GM19351 (cell line): Measurements from ENCODE around the gene PRODH.
"Not testable (repeated sequence)": the region's sequence is repeated elsewhere in the genome, so short reads cannot be mapped to it uniquely, and the experiment has no call there.

Source experiments
- ATAC-seq: cut with Tn5 transposase; IDR thresholded peaks from one replicate; pipeline ENCODE4 v1.9.1; 2021; ENCODE audit warnings: mild to moderate bottlenecking, moderate library complexity; ENCODE audit not compliant: unreplicated experiment

PRODH gene, protein sequence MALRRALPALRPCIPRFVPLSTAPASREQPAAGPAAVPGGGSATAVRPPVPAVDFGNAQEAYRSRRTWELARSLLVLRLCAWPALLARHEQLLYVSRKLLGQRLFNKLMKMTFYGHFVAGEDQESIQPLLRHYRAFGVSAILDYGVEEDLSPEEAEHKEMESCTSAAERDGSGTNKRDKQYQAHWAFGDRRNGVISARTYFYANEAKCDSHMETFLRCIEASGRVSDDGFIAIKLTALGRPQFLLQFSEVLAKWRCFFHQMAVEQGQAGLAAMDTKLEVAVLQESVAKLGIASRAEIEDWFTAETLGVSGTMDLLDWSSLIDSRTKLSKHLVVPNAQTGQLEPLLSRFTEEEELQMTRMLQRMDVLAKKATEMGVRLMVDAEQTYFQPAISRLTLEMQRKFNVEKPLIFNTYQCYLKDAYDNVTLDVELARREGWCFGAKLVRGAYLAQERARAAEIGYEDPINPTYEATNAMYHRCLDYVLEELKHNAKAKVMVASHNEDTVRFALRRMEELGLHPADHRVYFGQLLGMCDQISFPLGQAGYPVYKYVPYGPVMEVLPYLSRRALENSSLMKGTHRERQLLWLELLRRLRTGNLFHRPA

GRCh38 chr22:18935889-18936529 lies at the start of gene PRODH:
Gene PRODH (minus strand): TSS chr22:18936293. CDS start chr22:18936287, 6 bp downstream.
- ATAC-seq = no peak

- no peak for ATAC-seq
Measured at GRCh38 chr22:18985780-18986179, 49.7 kb upstream of the PRODH start.

DNA sequence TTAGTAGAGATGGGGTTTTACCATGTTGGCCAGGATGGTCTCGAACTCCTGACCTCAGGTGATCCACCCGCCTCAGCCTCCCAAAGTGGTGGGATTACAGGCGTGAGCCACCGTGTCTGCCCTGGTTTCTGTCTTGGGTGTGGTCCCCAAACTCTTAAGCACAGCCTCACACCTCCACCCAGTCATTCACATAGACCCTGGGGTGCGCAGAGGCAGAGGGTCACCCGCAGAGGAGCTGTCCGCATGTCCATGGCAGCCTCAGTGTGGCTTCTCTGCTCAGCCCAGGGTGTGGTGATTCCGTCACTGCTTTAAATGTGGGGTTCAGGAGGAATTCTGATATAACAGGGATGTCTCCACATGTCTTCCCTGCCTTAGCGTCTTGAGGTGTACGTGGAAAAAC lies 48.5 kb upstream of the PRODH start:
- no peak for ATAC-seq

DNA sequence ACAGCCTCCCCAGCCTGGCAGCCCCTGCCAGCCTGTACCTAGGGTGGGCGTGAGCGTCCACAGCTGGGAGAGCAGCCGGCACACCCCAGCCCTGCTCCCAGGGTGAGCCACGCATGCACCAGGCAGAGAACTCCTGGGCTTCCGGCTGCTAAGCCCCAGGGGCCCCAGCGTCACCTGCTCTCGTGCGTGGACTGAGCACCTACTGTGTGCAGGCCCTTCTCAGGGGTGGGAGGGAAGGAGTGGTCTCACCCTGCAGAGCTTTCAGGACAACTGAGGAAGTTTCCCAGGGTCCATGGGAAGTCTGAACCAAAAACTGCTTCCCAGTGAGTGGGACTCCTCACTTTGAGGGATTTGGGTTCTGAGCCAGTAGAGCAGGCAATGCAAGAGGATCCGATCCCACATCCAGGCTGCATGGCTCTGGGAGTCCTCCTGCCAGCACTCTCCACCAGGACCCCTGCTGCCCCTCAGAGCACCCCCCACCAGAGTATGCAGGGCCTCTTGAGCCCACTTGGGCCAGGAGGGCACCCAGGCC lies 47.1 kb upstream of the PRODH start:
- ATAC-seq = no peak

GRCh38 chr22:18980829-18981228 lies 44.7 kb upstream of the PRODH start:
- ATAC-seq = no peak

DNA sequence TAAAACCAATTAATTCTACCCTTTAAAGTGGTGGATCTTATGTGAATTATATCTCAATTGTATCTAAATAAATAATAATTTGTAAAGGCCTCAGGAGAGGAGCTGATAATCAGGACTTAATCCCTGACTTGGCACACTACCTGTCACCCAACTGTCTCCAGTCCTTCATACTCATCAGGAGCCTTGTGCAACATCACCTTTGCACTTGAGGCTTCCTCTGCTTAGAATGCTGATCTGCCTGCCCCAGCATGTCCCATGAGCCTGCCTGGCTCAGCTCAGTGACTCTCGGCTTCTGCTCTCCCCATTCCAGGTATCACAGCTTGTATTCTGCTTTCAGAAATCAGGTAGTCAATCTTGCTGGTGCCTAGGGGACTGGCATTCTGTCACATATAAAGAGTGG lies 43.9 kb upstream of the PRODH start:
- ATAC-seq = no peak

DNA sequence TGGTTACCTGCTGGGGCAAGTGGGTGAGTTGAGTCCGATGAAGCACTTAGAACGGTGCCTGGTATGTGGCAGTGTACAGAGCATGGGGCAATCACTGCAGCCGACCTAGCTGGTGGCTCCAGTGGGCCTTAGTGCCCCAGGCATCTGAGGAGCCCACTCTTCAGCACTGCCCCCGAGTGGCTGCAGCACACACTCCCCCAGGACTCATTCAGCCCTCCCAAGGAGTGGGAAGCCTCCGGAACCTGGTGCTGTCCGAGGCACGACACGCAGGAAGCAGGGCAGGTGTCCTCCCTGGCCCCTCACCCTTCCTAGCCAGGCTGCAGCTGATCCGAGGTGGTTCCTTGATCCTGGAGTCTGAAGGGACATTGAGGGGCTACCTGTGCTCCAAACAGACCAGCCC lies 42.4 kb upstream of the PRODH start:
- no peak for ATAC-seq

- no peak for ATAC-seq
Measured at GRCh38 chr22:18977824-18978425, 41.8 kb upstream of the PRODH start.

DNA sequence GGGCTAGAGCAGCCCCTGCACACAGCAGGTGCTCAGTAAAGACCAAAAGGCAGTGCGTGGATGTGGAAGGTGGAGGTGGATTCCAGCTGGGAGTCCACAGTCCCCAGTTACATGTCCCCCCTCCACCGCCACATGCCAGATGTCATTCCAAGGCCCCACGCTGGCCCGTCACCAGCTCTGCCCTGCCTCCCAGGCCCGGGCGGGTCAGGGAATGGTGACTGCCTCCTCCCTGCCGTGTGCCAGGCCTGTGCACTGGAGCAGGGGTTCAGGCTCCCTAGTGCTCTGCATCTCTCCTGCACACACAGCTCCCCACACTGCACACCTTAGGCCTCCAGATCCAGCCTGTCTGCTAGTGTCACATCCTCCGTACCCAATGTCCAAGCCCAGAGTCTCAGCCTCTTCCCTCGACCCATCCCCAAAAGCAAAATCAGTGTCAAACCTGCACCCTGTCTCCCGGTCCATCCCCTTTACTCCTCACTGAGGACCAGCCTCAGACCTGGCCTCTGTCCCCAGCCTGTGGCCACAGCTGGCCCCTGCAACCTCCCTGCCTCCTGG lies 40.2 kb upstream of the PRODH start:
- no peak for ATAC-seq

GRCh38 chr22:18975434-18976196 lies 39.5 kb upstream of the PRODH start:
- no peak for ATAC-seq

GRCh38 chr22:18974477-18975180 lies 38.5 kb upstream of the PRODH start:
- ATAC-seq = no peak

DNA sequence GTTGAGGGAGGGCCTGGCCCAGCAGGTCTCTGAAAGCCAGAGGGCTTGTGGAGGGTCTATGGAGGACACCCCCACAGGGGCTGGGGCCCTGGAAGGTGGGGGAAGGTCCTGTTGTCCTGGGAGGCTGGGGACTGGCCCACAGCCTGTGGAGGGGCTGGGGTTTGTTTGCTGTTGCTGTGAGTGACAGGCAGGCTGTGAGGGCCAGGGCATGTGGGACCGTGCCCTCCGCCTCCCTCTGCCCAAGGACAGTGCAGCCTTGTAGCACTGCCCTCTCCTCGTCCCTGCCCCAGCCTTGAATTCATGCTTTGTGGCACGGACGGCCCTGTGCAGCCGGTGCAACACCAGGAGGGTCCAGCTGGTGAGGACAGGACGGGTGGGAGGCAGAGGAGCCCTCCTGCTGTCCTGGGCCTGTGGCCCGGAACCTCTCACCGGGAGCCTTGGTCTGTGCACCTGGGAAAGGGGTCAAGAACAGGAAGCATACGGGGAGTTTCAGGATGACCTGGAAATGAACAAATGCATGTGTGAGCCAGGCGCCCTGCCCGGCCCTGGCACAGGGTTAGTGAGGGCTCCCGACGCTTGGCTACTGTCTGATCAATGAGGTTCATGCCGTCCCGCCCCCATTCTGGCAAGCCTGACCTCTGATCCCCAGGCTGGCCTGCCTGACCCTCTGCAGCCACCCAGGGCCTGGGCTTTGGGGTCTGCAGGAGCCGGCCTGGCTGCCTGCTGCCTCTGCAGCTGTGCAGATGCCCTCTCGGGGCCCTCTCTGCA lies 37.4 kb upstream of the PRODH start:
- ATAC-seq = no peak

DNA sequence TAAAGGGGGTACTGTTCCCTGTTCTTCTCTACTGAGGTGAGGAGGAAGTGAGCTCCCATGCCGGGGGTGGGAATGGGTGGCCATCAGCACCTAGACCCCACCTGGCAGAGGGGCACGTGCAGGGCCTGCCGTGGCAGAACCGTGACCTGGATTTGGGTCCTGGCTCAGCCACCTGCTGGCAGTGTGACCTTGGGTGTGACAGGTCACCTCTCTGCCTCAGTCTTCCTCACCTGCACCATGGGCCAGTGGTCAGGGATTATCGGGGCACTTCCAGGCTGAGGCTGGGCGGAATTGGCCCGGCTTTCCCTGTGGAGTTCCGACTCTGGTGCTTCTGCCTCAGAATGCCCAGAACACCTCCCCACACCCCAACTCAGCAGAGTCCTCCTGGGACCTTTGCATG lies 36.5 kb upstream of the PRODH start:
- ATAC-seq = not testable (repeated sequence)

DNA sequence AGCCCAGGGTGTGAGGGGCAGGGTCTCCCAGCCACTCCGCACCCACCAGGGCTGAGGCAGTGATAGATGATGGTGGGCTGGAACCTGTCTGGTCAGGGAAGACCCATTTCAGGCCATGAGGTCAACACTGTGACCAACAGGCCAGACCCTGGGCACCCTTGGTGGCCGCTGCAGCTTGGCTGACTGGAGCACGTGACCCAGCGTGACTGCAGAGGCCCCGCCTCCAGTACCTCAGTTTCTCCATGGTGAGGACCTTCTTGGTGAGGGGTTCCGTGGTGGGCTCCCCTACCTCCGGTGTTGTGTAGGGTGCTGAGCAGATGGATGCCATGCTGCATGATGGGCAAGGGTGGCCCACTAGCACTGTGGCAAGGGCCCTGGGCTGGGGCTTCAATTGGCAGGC lies 35.9 kb upstream of the PRODH start:
- not testable (repeated sequence) for ATAC-seq

- ATAC-seq = no peak
Measured at GRCh38 chr22:18971321-18971751, 35.2 kb upstream of the PRODH start.

DNA sequence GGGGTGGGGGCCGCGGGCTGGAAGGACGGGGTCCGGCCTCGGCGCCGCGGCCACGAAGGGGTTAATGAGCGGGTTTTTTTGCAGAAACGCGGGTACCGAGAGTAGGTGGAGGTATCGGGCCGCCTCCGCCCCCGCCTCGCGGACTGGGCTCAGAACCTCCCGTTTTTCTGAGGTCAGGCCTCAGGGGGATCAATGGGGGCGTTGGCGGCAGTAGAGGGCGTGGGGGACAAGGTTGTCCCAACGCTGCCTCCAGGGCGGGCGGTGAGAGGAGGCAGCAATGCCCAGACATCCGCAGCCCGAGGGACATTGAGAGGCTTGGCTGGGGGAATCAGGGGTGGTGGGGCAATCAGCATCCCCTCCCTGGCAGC lies 34.8 kb upstream of the PRODH start:
- no peak for ATAC-seq

DNA sequence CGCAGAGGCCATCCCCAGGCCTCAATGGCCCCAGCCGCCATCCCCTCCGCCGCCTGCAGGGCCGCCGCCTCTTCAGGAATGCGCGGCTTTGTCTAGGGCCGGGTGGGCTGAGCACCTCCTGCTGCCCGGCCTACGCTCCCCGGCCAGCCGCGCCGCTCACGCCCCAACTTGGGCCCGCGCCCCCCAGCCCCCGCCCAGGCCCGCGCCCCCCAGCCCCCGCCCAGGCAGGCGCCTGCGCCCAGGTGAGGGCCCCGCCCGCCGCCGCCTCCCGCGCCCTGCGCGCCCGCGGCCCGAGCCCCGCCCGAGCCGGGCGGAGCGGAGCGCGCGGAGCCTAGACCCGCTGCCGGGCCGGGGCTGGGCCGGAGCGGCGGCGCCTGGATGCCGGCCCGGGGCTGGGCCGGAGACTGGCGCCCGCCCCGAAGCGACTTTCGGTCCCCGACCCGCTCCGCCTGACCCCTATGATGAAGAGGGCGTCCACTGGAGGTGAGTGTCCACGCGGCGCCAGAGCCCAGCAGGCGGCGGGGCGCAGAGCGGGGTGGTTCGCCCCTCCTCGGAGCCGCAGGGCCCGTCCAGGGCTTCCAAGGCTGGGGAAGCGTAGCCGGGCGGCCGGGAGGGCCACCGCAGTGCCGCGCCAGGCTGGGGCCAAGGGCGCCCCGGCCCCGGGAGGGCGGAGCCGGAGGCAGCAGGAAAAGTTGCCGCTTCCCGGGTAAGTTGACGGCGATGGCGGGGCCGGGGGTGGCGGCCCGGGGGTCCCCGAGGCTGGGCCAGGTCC lies 34.3 kb upstream of the PRODH start:
- no peak for ATAC-seq
